ENCODE measurements around the gene ARID5A. TPM values are rescaled to one million over a fixed set of nuclear protein-coding genes. Genes with fewer than 3 reads are reported as not detected.

The ARID5A gene, protein sequence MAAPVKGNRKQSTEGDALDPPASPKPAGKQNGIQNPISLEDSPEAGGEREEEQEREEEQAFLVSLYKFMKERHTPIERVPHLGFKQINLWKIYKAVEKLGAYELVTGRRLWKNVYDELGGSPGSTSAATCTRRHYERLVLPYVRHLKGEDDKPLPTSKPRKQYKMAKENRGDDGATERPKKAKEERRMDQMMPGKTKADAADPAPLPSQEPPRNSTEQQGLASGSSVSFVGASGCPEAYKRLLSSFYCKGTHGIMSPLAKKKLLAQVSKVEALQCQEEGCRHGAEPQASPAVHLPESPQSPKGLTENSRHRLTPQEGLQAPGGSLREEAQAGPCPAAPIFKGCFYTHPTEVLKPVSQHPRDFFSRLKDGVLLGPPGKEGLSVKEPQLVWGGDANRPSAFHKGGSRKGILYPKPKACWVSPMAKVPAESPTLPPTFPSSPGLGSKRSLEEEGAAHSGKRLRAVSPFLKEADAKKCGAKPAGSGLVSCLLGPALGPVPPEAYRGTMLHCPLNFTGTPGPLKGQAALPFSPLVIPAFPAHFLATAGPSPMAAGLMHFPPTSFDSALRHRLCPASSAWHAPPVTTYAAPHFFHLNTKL
- 10 to 100 TPM in 1 of 4 donors, 1 to 10 TPM in 3; 2.8 to 25.9 (median 5.7) TPM for total RNA-seq

DNA sequence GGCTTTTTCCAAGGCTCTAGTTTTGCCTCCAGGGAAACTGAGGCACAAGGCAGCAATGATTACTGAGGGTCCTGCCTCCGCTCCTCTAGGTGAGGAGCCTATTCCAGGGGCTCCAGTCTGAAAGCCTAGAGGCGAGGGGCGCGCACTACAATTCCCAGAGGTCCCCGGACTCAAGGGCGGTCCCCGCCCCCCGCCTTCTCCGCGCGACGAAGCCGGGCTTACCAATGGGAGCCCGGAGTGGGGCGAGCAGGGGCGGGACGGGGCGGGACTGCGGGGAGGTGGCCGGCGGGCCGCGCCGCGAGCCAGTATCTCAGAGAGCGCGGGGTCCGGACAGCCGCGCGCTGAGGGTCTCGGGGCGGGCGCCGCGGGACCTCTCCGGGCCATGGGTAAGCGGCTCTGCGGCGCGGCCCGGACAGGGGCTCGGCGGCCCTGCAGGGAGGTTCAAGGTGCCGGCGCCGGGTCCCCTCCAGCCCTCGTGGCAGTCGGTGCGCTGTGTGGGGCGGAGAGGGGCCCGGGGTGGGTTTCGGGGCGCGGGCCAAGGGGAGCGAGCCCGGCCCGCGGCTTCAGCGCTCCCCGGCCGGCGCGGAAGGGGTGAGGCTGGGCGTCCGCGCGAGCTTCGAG lies at the start of gene ARID5A:
TSS of gene ARID5A (plus strand) at position 308 of the 621 bp plus-strand sequence. CDS start at position 383, 75 bp downstream.
- peak within 1 kb of the TSS; percentile 66 to 96 (median 88) for H3K4me3 ChIP-seq
- no peaks in the 10 kb centered on the region for H3K9me3 ChIP-seq
- peaks cover 46 to 98% (median 77%) of the 10 kb centered on the region in 3 donors for H3K4me1 ChIP-seq
- DNase-seq: peak; percentile 83
- 0% methylated on average over 10 of the region's 69 CpGs; no CpG with 5 or more reads in 1 of the 2 donors for WGBS, 2 donors
- peak in 3 of 4 donors; percentile 92 to 99 (median 98) for TF ChIP-seq POLR2A (IDR thresholded peaks at IDR 0.05)
- TF ChIP-seq, protein P1, sequence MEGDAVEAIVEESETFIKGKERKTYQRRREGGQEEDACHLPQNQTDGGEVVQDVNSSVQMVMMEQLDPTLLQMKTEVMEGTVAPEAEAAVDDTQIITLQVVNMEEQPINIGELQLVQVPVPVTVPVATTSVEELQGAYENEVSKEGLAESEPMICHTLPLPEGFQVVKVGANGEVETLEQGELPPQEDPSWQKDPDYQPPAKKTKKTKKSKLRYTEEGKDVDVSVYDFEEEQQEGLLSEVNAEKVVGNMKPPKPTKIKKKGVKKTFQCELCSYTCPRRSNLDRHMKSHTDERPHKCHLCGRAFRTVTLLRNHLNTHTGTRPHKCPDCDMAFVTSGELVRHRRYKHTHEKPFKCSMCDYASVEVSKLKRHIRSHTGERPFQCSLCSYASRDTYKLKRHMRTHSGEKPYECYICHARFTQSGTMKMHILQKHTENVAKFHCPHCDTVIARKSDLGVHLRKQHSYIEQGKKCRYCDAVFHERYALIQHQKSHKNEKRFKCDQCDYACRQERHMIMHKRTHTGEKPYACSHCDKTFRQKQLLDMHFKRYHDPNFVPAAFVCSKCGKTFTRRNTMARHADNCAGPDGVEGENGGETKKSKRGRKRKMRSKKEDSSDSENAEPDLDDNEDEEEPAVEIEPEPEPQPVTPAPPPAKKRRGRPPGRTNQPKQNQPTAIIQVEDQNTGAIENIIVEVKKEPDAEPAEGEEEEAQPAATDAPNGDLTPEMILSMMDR (IDR thresholded peaks at IDR 0.05): peak in 5 of 6 experiments; percentile 33 to 58 (median 46)
- peak within 1 kb of the TSS; percentile 93 to 99 (median 96) for H3K27ac ChIP-seq
- intact Hi-C loops (cut with DNase I): loop anchor here (10.0 kb wide), 1 partner anchor 228 kb away; the partner anchor contains the start of gene CNNM4
- H3K36me3 ChIP-seq: no peaks in the 10 kb centered on the region
- peaks cover 0 to 70% (median 0%) of the 10 kb centered on the region in 4 donors for H3K27me3 ChIP-seq

DNA sequence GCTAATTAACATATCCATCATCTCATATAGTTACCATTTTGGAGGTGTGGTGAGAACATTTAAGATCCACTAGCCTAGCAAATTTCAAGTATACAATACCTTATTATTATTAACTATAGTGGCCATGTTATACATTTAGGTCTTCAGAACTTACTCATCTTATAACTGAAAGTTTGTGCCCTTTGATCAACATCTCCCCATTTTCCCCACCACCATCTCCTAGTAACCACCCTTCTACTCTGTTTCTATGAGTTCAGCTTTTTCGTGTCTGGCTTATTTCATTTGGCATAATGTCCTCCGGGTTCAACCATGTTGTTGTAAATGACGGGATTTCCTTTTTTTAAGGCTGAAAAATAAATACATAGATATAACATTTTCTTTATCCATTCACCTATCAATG lies 47.3 kb upstream of the ARID5A start:
- no peak for DNase-seq
- Histone ChIP-seq H3K4me1 (peaks cover 6 to 18% (median 11%) of the 10 kb centered on the region in 3 donors), H3K27ac (no peak overlapping the region), H3K4me3 (no peak overlapping the region), H3K27me3 (no peaks in the 10 kb centered on the region), H3K9me3 (no peaks in the 10 kb centered on the region), H3K36me3 (no peaks in the 10 kb centered on the region)
- 76 to 89% methylated on average over 3 of the region's 3 CpGs for WGBS, 2 donors
- intact Hi-C loops (cut with DNase I): no loop called here
- TF ChIP-seq, protein P1 (IDR thresholded peaks at IDR 0.05): no peak
- no peak for TF ChIP-seq POLR2A (IDR thresholded peaks at IDR 0.05)

DNA sequence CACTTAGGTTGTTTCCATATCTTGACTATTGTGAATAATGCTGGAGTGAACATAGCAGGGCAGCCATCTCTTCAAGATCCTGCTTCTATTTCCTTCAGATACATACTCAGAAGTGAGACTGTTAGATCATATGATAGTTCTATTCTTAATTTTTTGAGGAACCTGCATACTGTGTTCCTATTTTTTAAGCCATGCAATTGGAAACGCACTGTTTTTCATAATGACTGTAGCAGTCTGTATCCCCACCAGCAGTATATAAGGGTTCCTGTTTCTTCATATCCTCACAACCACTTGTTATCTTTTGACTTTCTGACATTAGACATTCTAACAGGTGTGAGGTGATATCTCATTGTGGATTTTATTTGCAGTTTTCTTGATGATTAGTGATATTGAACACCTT lies 46.9 kb upstream of the ARID5A start:
- Histone ChIP-seq H3K9me3 (peaks cover 0 to 1% (median 0%) of the 10 kb centered on the region in 3 donors), H3K36me3 (no peaks in the 10 kb centered on the region), H3K4me3 (no peak overlapping the region), H3K4me1 (peaks cover 6 to 18% (median 11%) of the 10 kb centered on the region in 3 donors), H3K27ac (no peak overlapping the region), H3K27me3 (no peaks in the 10 kb centered on the region)
- no peak for DNase-seq
- no peak for TF ChIP-seq POLR2A (IDR thresholded peaks at IDR 0.05)
- TF ChIP-seq, protein P1 (IDR thresholded peaks at IDR 0.05): no peak
- 71 to 87% methylated on average over 1 of the region's 1 CpG for WGBS, 2 donors
- intact Hi-C loops (cut with DNase I): no loop called here

DNA sequence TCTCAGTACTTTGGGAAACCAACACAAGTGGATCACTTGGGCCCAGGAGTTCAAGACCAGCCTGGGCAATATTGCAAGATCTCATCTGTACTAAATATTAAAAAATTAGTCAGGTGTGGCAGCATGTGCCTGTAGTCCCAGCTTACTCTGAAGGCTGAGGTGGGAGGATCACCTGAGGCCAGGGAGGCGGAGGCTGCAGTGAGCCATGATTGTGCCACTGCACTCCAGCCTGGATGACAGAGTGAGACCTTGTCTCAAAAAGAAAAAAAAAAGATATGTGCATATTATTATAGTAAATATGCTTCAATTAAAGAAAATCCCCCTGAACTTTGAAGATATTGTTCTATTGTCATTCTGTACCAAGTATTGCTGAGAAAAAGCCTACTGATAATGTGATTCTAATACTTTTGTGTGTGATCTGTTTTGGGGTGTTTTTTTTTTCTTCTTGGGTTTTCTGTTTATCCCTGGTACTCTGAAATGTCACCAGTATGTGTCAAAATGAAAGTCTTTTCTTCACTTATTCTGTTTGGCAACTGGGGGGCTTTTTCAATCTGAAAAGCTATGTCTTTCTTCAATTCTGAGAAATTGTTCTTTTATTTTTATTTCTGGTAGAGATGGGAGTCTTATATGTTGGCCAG lies 44.6 kb upstream of the ARID5A start:
- Histone ChIP-seq H3K4me1 (no peaks in the 10 kb centered on the region), H3K27ac (no peak overlapping the region), H3K27me3 (no peaks in the 10 kb centered on the region), H3K36me3 (no peaks in the 10 kb centered on the region), H3K9me3 (peaks cover 0 to 3% (median 0%) of the 10 kb centered on the region in 3 donors), H3K4me3 (no peak overlapping the region)
- intact Hi-C loops (cut with DNase I): no loop called here
- WGBS, 2 donors: 86 to 100% methylated on average over 1 of the region's 1 CpG
- TF ChIP-seq POLR2A (IDR thresholded peaks at IDR 0.05): no peak
- TF ChIP-seq, protein P1 (IDR thresholded peaks at IDR 0.05): no peak
- no peak for DNase-seq
